DOHH2 (cell line): ENCODE results near the gene MPPED2.

Experiments used
- H3F3A ChIP-seq: fragments of 200-600 bp; sonication (generic), shearing (Covaris generic); 2 replicates; pipeline ENCODE4 v1.6.0; 2016; ENCODE audit warnings: antibody characterized with exemption, mild to moderate bottlenecking; ENCODE audit not compliant: control insufficient read depth, insufficient read depth
- H3K27ac ChIP-seq: fragments of 200-600 bp; sonication (generic); 2 replicates; pipeline ENCODE4 v1.5.1; 2014; ENCODE audit warnings: low read depth, mild to moderate bottlenecking, low read length, moderate library complexity
- H3K27me3 ChIP-seq: fragments of 200-600 bp; sonication (generic); 2 replicates; pipeline ENCODE4 v1.6.1; 2014; ENCODE audit warnings: mild to moderate bottlenecking, low read length, mixed read lengths; ENCODE audit not compliant: control insufficient read depth
- H3K36me3 ChIP-seq: fragments of 200-600 bp; sonication (generic); 2 replicates; pipeline ENCODE4 v1.6.1; 2014; ENCODE audit warnings: mild to moderate bottlenecking, low read length, moderate library complexity, mixed read lengths; ENCODE audit not compliant: control insufficient read depth
- H3K4me1 ChIP-seq: fragments of 200-600 bp; sonication (generic); 2 replicates; pipeline ENCODE4 v1.6.1; 2014; ENCODE audit warnings: mild to moderate bottlenecking, low read length, mixed read lengths; ENCODE audit not compliant: control insufficient read depth
- H3K4me2 ChIP-seq: fragments of 200-600 bp; sonication (generic); 2 replicates; pipeline ENCODE4 v1.6.0; 2014; ENCODE audit warnings: mild to moderate bottlenecking, low read length, moderate library complexity
- H3K4me3 ChIP-seq: fragments of 200-600 bp; sonication (generic); 2 replicates; pipeline ENCODE4 v1.5.1; 2014; ENCODE audit warnings: mild to moderate bottlenecking, low read length, mixed read lengths
- H3K79me2 ChIP-seq: fragments of 200-600 bp; sonication (generic); 2 replicates; pipeline ENCODE4 v1.6.1; 2014; ENCODE audit warnings: mild to moderate bottlenecking, low read length, mixed read lengths; ENCODE audit not compliant: control insufficient read depth
- H3K9me2 ChIP-seq: fragments of 200-600 bp; sonication (generic); replicated peaks from 2 replicates; pipeline ENCODE4 v1.6.1; 2014; ENCODE audit warnings: mild to moderate bottlenecking, low read length, mixed read lengths; ENCODE audit not compliant: control insufficient read depth
- H3K9me3 ChIP-seq: fragments of 200-600 bp; sonication (generic); 2 replicates; pipeline ENCODE4 v1.6.1; 2014; ENCODE audit warnings: antibody characterized with exemption, low read length, mixed read lengths; ENCODE audit not compliant: control insufficient read depth, insufficient read depth
- H4K20me1 ChIP-seq: fragments of 200-600 bp; sonication (generic); 2 replicates; pipeline ENCODE4 v1.6.0; 2014; ENCODE audit warnings: low read depth, mild to moderate bottlenecking, antibody characterized with exemption, low read length, moderate library complexity; ENCODE audit not compliant: control insufficient read depth, insufficient read depth
- EZH2phosphoT487 ChIP-seq: fragments of 200-600 bp; sonication (generic); IDR thresholded peaks from 2 replicates; pipeline ENCODE4 v1.6.1; 2017; ENCODE audit warnings: borderline replicate concordance, mild to moderate bottlenecking, antibody characterized with exemption, low read length, moderate library complexity, mixed read lengths
- TF ChIP-seq, protein P1 (sequence below): fragments of 200-600 bp; sonication (generic); IDR thresholded peaks from one replicate; pipeline ENCODE4 v1.5.1; 2014; ENCODE audit warnings: antibody characterized with exemption, mild to moderate bottlenecking, low read depth, low read length; ENCODE audit not compliant: poor library complexity, severe bottlenecking

Gene MPPED2

GRCh38 chr11:30432716-30433115 is 153.4 kb downstream of the MPPED2 start:
- no peaks in the 10 kb centered on the region for H3K9me3 ChIP-seq
- H3K27me3 ChIP-seq: no peaks in the 10 kb centered on the region
- no peak for TF ChIP-seq EZH2phosphoT487
- TF ChIP-seq, protein P1, sequence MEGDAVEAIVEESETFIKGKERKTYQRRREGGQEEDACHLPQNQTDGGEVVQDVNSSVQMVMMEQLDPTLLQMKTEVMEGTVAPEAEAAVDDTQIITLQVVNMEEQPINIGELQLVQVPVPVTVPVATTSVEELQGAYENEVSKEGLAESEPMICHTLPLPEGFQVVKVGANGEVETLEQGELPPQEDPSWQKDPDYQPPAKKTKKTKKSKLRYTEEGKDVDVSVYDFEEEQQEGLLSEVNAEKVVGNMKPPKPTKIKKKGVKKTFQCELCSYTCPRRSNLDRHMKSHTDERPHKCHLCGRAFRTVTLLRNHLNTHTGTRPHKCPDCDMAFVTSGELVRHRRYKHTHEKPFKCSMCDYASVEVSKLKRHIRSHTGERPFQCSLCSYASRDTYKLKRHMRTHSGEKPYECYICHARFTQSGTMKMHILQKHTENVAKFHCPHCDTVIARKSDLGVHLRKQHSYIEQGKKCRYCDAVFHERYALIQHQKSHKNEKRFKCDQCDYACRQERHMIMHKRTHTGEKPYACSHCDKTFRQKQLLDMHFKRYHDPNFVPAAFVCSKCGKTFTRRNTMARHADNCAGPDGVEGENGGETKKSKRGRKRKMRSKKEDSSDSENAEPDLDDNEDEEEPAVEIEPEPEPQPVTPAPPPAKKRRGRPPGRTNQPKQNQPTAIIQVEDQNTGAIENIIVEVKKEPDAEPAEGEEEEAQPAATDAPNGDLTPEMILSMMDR: no peak
- H3K4me3 ChIP-seq: no peak overlapping the region
- no peaks in the 10 kb centered on the region for H3K79me2 ChIP-seq
- no peaks in the 10 kb centered on the region for H3K4me1 ChIP-seq
- H3K9me2 ChIP-seq: no peaks in the 10 kb centered on the region
- no peaks in the 10 kb centered on the region for H3K36me3 ChIP-seq
- no peak overlapping the region for H3K27ac ChIP-seq
- no peaks in the 10 kb centered on the region for H3F3A ChIP-seq
- H4K20me1 ChIP-seq: no peaks in the 10 kb centered on the region
- H3K4me2 ChIP-seq: no peak overlapping the region

DNA sequence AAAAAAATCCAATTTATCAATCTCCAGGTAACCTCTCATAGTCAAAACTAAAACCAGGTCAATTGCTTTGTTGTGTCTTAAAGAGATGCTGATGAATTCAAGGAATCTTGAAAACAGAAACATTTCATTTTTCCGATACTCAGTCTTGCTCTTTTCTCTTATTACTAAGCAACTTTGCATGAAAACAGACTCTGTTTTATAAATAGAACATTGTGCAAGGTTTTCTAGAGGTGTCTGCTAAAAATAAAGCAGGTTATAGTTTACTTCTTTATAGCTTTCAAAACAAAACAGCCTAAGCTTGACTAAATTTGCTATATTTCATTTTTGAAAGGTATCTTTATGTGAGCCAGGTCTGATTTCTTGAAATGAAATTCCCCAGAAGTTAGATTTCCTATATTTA is 154.0 kb downstream of the MPPED2 start:
- Histone ChIP-seq H3K9me3 (no peaks in the 10 kb centered on the region), H3K9me2 (no peaks in the 10 kb centered on the region), H3K27ac (no peak overlapping the region), H4K20me1 (no peaks in the 10 kb centered on the region), H3K4me1 (no peaks in the 10 kb centered on the region), H3K4me2 (no peak overlapping the region), H3K4me3 (no peak overlapping the region), H3K79me2 (no peaks in the 10 kb centered on the region), H3K27me3 (no peaks in the 10 kb centered on the region), H3F3A (no peaks in the 10 kb centered on the region), H3K36me3 (no peaks in the 10 kb centered on the region)
- TF ChIP-seq, protein P1: no peak
- TF ChIP-seq EZH2phosphoT487: no peak

GRCh38 chr11:30431127-30431814 is 154.9 kb downstream of the MPPED2 start:
- Histone ChIP-seq H3K27me3 (no peaks in the 10 kb centered on the region), H3K79me2 (no peaks in the 10 kb centered on the region), H4K20me1 (no peaks in the 10 kb centered on the region), H3K4me3 (no peak overlapping the region), H3K9me3 (no peaks in the 10 kb centered on the region), H3K4me1 (no peaks in the 10 kb centered on the region), H3K4me2 (no peak overlapping the region), H3K9me2 (no peaks in the 10 kb centered on the region), H3K36me3 (no peaks in the 10 kb centered on the region), H3K27ac (no peak overlapping the region), H3F3A (no peaks in the 10 kb centered on the region)
- TF ChIP-seq, protein P1: no peak
- no peak for TF ChIP-seq EZH2phosphoT487
